Stimulated activated CD8-positive, alpha-beta memory T cell treated with anti-CD3 and anti-CD28 coated beads, Interleukin-4, amount 100 ng/mL, for 48 hours (primary cell): ENCODE measurements around the gene TSC22D1.

Source experiments
- DNase-seq: peaks from one replicate; pipeline ENCODE4 v3.0.0-alpha.2; 2020

TSC22D1 gene

GRCh38 chr13:44449999-44450821, 125.9 kb downstream of the TSC22D1 start:
- DNase-seq, result no peak

- no peak for DNase-seq
These were observed 127.3 kb downstream of the TSC22D1 start for GRCh38 chr13:44448875-44449274.

GRCh38 chr13:44448373-44448772, 127.8 kb downstream of the TSC22D1 start:
- DNase-seq, result no peak

GRCh38 chr13:44447783-44448321, 128.3 kb downstream of the TSC22D1 start:
- DNase-seq, result no peak

- no peak for DNase-seq
These were observed 136.0 kb downstream of the TSC22D1 start for GRCh38 chr13:44440046-44440608.

- DNase-seq, result no peak
These were observed 136.6 kb downstream of the TSC22D1 start for GRCh38 chr13:44439452-44440024.

GRCh38 chr13:44438234-44438579, 137.9 kb downstream of the TSC22D1 start:
- no peak for DNase-seq

- DNase-seq, result no peak
These were observed 138.5 kb downstream of the TSC22D1 start for GRCh38 chr13:44437356-44438233.

- DNase-seq, result peak; percentile 58
These were observed 139.4 kb downstream of the TSC22D1 start for GRCh38 chr13:44436589-44437337.

- DNase-seq, result no peak
These were observed 140.1 kb downstream of the TSC22D1 start for GRCh38 chr13:44435919-44436510.

- DNase-seq, result peak; percentile 88
These were observed 140.8 kb downstream of the TSC22D1 start for GRCh38 chr13:44435142-44435918.

GRCh38 chr13:44434766-44435141, 141.4 kb downstream of the TSC22D1 start:
- no peak for DNase-seq

- DNase-seq, result no peak
These were observed 142.0 kb downstream of the TSC22D1 start for GRCh38 chr13:44433863-44434765.

GRCh38 chr13:44432650-44433049, 143.5 kb downstream of the TSC22D1 start:
- no peak for DNase-seq

GRCh38 chr13:44431150-44431549, 145.0 kb downstream of the TSC22D1 start:
- DNase-seq, result no peak

GRCh38 chr13:44429311-44429710, 146.8 kb downstream of the TSC22D1 start:
- no peak for DNase-seq

GRCh38 chr13:44426461-44426860, 149.7 kb downstream of the TSC22D1 start:
- no peak for DNase-seq

- no peak for DNase-seq
These were observed 150.4 kb downstream of the TSC22D1 start for GRCh38 chr13:44425815-44426078.

- DNase-seq, result no peak
These were observed 150.9 kb downstream of the TSC22D1 start for GRCh38 chr13:44425041-44425814.
